ENCODE measurements around the gene HAUS3.

HAUS3 gene

DNA sequence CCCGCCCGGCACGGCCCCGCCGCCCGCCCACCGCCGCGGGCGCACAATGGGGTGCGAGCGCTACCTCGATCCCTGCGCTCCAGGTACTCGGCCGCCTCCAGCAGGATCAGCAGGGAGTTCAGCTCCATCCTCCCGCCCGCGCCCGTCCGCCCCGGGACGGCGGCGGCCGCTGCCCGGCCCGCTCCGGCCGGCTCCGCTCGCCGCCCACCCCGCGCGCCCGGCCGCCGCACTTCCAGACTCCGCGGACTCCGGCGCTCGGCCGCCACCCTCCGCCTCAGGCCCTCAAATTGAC is 19.9 kb upstream of the HAUS3 start, which contains the start of gene MXD4:
MXD4 (minus strand) TSS at position 257 of the 292 bp plus-strand sequence; CDS start at position 128, 129 bp downstream.
- peaks cover 79% of the 10 kb centered on the region for H3K4me1 ChIP-seq (ENCODE audit: control insufficient read depth, insufficient read depth, low read length)
- H3K4me3 ChIP-seq (ENCODE audit: low read length in 2 of 2) = peak within 1 kb of the TSS; percentile 67 to 81
- H3K9me3 ChIP-seq (ENCODE audit: control insufficient read depth in 2 of 2, low read length in 2 of 2) = no peaks in the 10 kb centered on the region
- no peaks in the 10 kb centered on the region for H3K36me3 ChIP-seq (ENCODE audit: control insufficient read depth in 2 of 2, insufficient read depth in 2 of 2, low read length in 2 of 2)
- no peaks in the 10 kb centered on the region for H3K27me3 ChIP-seq (ENCODE audit: control insufficient read depth in 1 of 2, insufficient read depth in 2 of 2, low read length in 2 of 2)
- H3K9ac ChIP-seq (ENCODE audit: low read length in 2 of 2) = peak within 1 kb of the TSS; percentile 82 to 87
- H3K27ac ChIP-seq (ENCODE audit: low read length) = peak within 1 kb of the TSS; percentile 96

DNA sequence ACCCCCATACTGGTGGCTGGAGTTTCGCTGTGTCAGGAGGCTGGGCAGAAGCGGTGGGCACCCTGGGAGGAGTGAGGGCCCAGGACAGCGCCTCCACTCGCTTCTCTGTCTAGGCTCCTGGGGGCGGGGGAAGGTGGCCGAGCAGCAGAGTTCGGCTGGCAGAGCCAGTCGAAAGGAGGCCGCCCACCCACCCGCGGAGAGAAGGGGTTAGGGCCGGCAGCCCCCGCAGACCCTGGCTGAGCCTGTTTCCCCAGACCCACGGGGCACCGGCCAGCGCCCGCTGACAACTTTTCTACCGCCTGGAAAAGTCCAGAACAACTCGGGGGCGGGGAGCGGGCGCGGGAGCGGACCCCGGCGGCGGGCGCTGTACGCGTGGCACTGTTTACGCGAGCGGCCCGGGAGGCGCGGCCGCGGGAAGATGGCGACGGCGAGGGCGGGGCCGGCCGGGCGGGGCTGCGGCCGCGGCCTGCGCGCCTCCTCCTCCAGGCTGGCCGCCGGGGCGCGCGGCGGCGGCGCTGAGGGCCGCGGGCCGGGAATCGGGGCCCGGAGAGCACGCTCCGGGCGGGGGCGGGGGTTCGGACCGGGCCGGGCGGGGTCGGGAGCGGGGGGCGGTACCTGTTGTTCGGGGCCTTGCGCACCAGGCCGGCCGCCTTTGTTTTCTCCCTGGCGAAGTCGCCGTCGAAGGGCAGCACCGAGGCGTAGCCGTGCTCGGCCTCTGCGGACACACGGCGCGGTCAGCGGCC is 19.4 kb upstream of the HAUS3 start:
- Histone ChIP-seq H3K27me3 (ENCODE audit: control insufficient read depth in 1 of 2, insufficient read depth in 2 of 2, low read length in 2 of 2) (no peaks in the 10 kb centered on the region), H3K27ac (ENCODE audit: low read length) (peak overlapping the region; percentile 80), H3K4me1 (ENCODE audit: control insufficient read depth, insufficient read depth, low read length) (peaks cover 80% of the 10 kb centered on the region), H3K36me3 (ENCODE audit: control insufficient read depth in 2 of 2, insufficient read depth in 2 of 2, low read length in 2 of 2) (no peaks in the 10 kb centered on the region), H3K9me3 (ENCODE audit: control insufficient read depth in 2 of 2, low read length in 2 of 2) (no peaks in the 10 kb centered on the region), H3K4me3 (ENCODE audit: low read length in 2 of 2) (peak overlapping the region; percentile 61 to 81), H3K9ac (ENCODE audit: low read length in 2 of 2) (peak overlapping the region; percentile 48 to 68)

- Histone ChIP-seq H3K4me1 (ENCODE audit: control insufficient read depth, insufficient read depth, low read length) (peaks cover 80% of the 10 kb centered on the region), H3K27ac (ENCODE audit: low read length) (peak overlapping the region; percentile 80), H3K9ac (ENCODE audit: low read length in 2 of 2) (peak overlapping the region; percentile 31 to 66)
Observed at GRCh38 chr4:2260344-2261109, 18.6 kb upstream of the HAUS3 start.

GRCh38 chr4:2259541-2260343 is 17.8 kb upstream of the HAUS3 start:
- Histone ChIP-seq H3K4me3 (ENCODE audit: low read length in 2 of 2) (peak overlapping the region; percentile 61 to 81), H3K9ac (ENCODE audit: low read length in 2 of 2) (peak overlapping the region; percentile 31 to 66), H3K9me3 (ENCODE audit: control insufficient read depth in 2 of 2, low read length in 2 of 2) (no peaks in the 10 kb centered on the region), H3K36me3 (ENCODE audit: control insufficient read depth in 2 of 2, insufficient read depth in 2 of 2, low read length in 2 of 2) (peaks cover 0 to 5% of the 10 kb centered on the region in 2 donors), H3K4me1 (ENCODE audit: control insufficient read depth, insufficient read depth, low read length) (peaks cover 82% of the 10 kb centered on the region), H3K27ac (ENCODE audit: low read length) (peak overlapping the region; percentile 80), H3K27me3 (ENCODE audit: control insufficient read depth in 1 of 2, insufficient read depth in 2 of 2, low read length in 2 of 2) (no peaks in the 10 kb centered on the region)

More at GRCh38 chr4:2260344-2261109, 18.6 kb upstream of the HAUS3 start:
- H3K27me3 ChIP-seq (ENCODE audit: control insufficient read depth in 1 of 2, insufficient read depth in 2 of 2, low read length in 2 of 2) = no peaks in the 10 kb centered on the region
- H3K36me3 ChIP-seq (ENCODE audit: control insufficient read depth in 2 of 2, insufficient read depth in 2 of 2, low read length in 2 of 2) = no peaks in the 10 kb centered on the region
- H3K4me3 ChIP-seq (ENCODE audit: low read length in 2 of 2) = peak overlapping the region; percentile 61 to 81
- no peaks in the 10 kb centered on the region for H3K9me3 ChIP-seq (ENCODE audit: control insufficient read depth in 2 of 2, low read length in 2 of 2)

DNA sequence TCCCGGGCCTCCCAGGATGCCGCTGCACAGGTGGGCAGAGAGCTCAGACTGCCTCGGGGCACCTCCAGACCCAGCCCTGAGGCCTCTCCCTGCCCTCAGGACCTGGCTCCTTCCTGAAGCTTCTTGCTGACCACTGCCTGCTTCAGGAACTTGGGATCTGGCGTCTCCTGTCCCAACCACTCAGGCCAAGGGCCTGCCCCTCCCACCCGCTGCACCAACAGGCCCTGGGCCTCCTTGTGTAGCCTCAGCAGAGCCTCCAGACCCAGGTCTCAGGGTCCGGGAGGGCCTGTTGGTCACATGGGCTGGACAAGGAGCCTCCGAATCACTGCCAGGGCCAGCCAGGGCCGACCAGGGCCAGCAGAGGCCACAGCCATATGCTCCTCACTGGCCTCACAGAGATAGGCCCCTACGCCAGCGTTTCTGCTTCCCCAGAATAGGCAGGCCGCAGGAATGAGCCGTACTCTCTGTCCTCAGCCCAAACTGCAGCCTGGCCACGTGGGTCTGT is 17.2 kb upstream of the HAUS3 start:
- peak overlapping the region; percentile 80 for H3K27ac ChIP-seq (ENCODE audit: low read length)
- no peaks in the 10 kb centered on the region for H3K27me3 ChIP-seq (ENCODE audit: control insufficient read depth in 1 of 2, insufficient read depth in 2 of 2, low read length in 2 of 2)
- no peaks in the 10 kb centered on the region for H3K9me3 ChIP-seq (ENCODE audit: control insufficient read depth in 2 of 2, low read length in 2 of 2)
- H3K4me3 ChIP-seq (ENCODE audit: low read length in 2 of 2) = peak overlapping the region in 1 of 2 donors; percentile 81
- H3K9ac ChIP-seq (ENCODE audit: low read length in 2 of 2) = peak overlapping the region; percentile 27 to 29
- peaks cover 81% of the 10 kb centered on the region for H3K4me1 ChIP-seq (ENCODE audit: control insufficient read depth, insufficient read depth, low read length)
- peaks cover 0 to 10% of the 10 kb centered on the region in 2 donors for H3K36me3 ChIP-seq (ENCODE audit: control insufficient read depth in 2 of 2, insufficient read depth in 2 of 2, low read length in 2 of 2)

DNA sequence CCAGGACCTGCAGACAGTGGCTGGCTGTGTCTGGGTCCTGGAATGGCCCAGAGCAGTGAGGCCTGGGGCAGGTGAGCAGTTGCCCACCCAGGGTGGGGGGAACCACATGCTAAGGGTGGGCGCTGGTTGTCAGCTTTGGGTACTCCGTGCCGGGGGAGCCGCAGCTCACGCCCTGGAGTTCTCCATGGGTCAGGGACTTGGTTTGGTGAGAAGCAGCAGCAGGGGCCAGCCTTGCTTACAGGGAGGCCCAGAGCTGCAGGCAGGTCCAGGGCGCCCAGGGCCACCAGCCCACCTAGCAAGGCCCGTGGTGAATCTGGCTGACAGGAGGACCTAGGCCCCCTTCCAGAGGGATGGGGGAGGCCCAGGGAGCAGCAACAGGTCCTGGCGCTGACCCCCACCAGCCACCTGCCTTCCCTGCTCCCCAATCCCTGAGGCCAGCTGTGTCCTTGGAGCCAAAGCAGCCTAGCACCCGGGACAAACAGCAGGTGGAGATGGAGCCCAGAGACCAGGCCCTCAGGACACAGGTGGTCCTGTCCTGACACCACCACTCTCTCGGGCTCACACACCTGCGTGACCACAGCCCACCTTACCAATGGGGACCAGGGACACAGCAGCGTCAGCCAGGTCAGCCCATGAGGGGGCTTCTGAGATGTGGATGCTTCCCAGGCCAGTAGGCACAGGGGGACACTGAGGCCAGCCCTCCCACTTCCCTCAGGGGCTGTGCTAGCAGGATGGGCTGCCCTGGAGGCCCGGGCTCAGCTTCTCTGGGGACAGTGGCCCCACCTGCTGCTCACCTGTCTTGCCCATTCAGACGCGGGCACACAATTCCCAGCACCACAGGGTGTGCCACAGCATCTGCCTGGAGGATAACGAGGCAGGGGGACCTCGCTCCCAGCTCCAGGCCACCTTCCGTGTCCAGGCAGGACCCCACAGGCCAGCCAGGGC is 16.4 kb upstream of the HAUS3 start:
- no peaks in the 10 kb centered on the region for H3K27me3 ChIP-seq (ENCODE audit: control insufficient read depth in 1 of 2, insufficient read depth in 2 of 2, low read length in 2 of 2)
- peak overlapping the region in 1 of 2 donors; percentile 81 for H3K4me3 ChIP-seq (ENCODE audit: low read length in 2 of 2)
- H3K36me3 ChIP-seq (ENCODE audit: control insufficient read depth in 2 of 2, insufficient read depth in 2 of 2, low read length in 2 of 2) = peaks cover 0 to 15% of the 10 kb centered on the region in 2 donors
- H3K9me3 ChIP-seq (ENCODE audit: control insufficient read depth in 2 of 2, low read length in 2 of 2) = no peaks in the 10 kb centered on the region
- peak overlapping the region; percentile 27 to 55 for H3K9ac ChIP-seq (ENCODE audit: low read length in 2 of 2)
- H3K4me1 ChIP-seq (ENCODE audit: control insufficient read depth, insufficient read depth, low read length) = peaks cover 80% of the 10 kb centered on the region
- H3K27ac ChIP-seq (ENCODE audit: low read length) = peak overlapping the region; percentile 80

DNA sequence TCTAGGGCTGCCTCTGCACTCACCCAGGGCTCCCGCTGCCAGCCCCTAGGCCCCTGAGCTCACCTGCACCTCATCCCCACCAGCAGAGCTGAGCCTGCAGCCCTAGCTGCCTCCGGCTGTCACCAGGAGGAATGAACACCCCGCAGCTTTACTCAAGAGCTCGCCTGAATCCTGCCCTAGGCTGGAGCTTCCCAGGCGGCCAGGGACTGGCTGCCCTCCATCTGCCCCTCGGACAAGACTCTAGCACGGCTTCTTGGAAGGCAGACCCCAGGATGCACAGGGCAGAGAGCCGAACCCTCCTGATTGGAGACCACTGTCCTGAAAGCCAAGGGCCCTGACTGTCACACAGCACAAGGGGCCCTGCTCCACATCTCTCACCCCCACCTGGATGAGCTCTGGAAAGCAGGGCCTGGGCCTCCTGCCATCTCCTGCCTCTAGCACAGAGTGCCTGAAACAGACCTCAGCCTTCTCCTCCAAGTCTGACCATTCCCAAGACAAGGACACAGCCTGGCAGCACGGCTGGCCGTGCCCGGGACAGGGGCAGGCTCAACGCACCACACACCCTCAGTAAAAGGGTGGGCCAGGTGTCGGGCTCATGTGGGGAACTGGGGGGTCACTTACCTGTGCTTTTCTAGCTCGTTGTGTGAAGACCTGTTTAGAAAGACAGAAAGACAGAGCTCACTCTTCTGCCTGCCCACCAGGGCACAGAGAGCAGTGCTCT is 15.6 kb upstream of the HAUS3 start:
- Histone ChIP-seq H3K4me1 (ENCODE audit: control insufficient read depth, insufficient read depth, low read length) (peaks cover 75% of the 10 kb centered on the region), H3K27ac (ENCODE audit: low read length) (peak overlapping the region; percentile 80), H3K4me3 (ENCODE audit: low read length in 2 of 2) (peak overlapping the region in 1 of 2 donors; percentile 15), H3K9ac (ENCODE audit: low read length in 2 of 2) (peak overlapping the region; percentile 38 to 55), H3K36me3 (ENCODE audit: control insufficient read depth in 2 of 2, insufficient read depth in 2 of 2, low read length in 2 of 2) (peaks cover 3 to 18% of the 10 kb centered on the region in 2 donors), H3K9me3 (ENCODE audit: control insufficient read depth in 2 of 2, low read length in 2 of 2) (no peaks in the 10 kb centered on the region), H3K27me3 (ENCODE audit: control insufficient read depth in 1 of 2, insufficient read depth in 2 of 2, low read length in 2 of 2) (no peaks in the 10 kb centered on the region)

DNA sequence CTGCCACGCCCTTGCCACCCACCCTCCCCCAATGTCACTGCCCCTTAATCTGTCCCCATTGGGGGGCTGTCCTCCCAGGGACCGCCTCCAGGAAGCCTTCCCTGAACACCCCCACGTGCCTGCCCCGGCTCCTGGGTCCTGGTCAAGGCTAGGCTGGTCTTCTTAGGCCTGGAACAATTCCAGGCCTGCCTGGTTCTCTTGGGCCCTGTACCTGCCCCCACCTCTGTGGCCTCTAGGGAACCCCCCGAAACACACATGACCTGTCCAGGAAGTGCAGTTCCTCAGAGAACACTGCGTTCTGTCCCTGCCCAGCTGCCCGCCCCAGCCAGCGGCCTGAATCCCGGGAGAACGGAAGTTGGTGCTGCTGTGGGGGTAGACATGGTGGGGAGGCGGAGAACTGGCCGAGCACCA is 14.9 kb upstream of the HAUS3 start:
- H3K27ac ChIP-seq (ENCODE audit: low read length) = peak overlapping the region; percentile 80
- H3K4me1 ChIP-seq (ENCODE audit: control insufficient read depth, insufficient read depth, low read length) = peaks cover 73% of the 10 kb centered on the region
- H3K9me3 ChIP-seq (ENCODE audit: control insufficient read depth in 2 of 2, low read length in 2 of 2) = no peaks in the 10 kb centered on the region
- H3K9ac ChIP-seq (ENCODE audit: low read length in 2 of 2) = peak overlapping the region; percentile 33 to 36
- H3K27me3 ChIP-seq (ENCODE audit: control insufficient read depth in 1 of 2, insufficient read depth in 2 of 2, low read length in 2 of 2) = no peaks in the 10 kb centered on the region
- H3K36me3 ChIP-seq (ENCODE audit: control insufficient read depth in 2 of 2, insufficient read depth in 2 of 2, low read length in 2 of 2) = peaks cover 10 to 18% of the 10 kb centered on the region in 2 donors
- peak overlapping the region in 1 of 2 donors; percentile 49 for H3K4me3 ChIP-seq (ENCODE audit: low read length in 2 of 2)

- H3K27ac ChIP-seq (ENCODE audit: low read length) = peak overlapping the region; percentile 80
- peak overlapping the region in 1 of 2 donors; percentile 49 for H3K4me3 ChIP-seq (ENCODE audit: low read length in 2 of 2)
- H3K9me3 ChIP-seq (ENCODE audit: control insufficient read depth in 2 of 2, low read length in 2 of 2) = no peaks in the 10 kb centered on the region
- no peaks in the 10 kb centered on the region for H3K27me3 ChIP-seq (ENCODE audit: control insufficient read depth in 1 of 2, insufficient read depth in 2 of 2, low read length in 2 of 2)
- peaks cover 73% of the 10 kb centered on the region for H3K4me1 ChIP-seq (ENCODE audit: control insufficient read depth, insufficient read depth, low read length)
- peaks cover 12 to 18% of the 10 kb centered on the region in 2 donors for H3K36me3 ChIP-seq (ENCODE audit: control insufficient read depth in 2 of 2, insufficient read depth in 2 of 2, low read length in 2 of 2)
- H3K9ac ChIP-seq (ENCODE audit: low read length in 2 of 2) = peak overlapping the region; percentile 33 to 47
Observed at GRCh38 chr4:2256156-2256731, 14.3 kb upstream of the HAUS3 start.
